A549 (cell line): ENCODE results near the gene ACSL3.

Source experiments
- CEBPB ChIP-seq, 2 experiments: fragments of >200 bp in 1 of 2; sonication (Bioruptor Twin) in 1 of 2; formaldehyde crosslinking in 1 of 2; IDR thresholded peaks; 2 replicates each; pipeline ENCODE4 v1.6.1; 2012 to 2016
- CTCF ChIP-seq: fragments of >200 bp; sonication (Bioruptor Twin); formaldehyde crosslinking; IDR thresholded peaks from 3 replicates; pipeline ENCODE4 v1.5.1; 2016
- EHMT2 ChIP-seq: fragments of 200-600 bp; sonication (generic); IDR thresholded peaks from 2 replicates; pipeline ENCODE4 v1.6.1; 2016; ENCODE audit warnings: antibody characterized with exemption, low read depth, mild to moderate bottlenecking, moderate library complexity
- ESRRA ChIP-seq: fragments of 150-350 bp; IDR thresholded peaks from 2 replicates; pipeline ENCODE4 v1.6.1; 2014; ENCODE audit warnings: mild to moderate bottlenecking, low read length, borderline replicate concordance
- HDAC2 ChIP-seq: fragments of 200-600 bp; sonication (generic); IDR thresholded peaks from 2 replicates; pipeline ENCODE4 v1.6.1; 2016
- HMGXB4 ChIP-seq: fragments of 250-450 bp; sonication (Bioruptor Pico); IDR thresholded peaks from 2 replicates; pipeline ENCODE4 v1.5.0; 2021; ENCODE audit warnings: mild to moderate bottlenecking, moderate library complexity, borderline replicate concordance
- HOXA7 ChIP-seq: fragments of 250-450 bp; sonication (Bioruptor Pico); IDR thresholded peaks from 2 replicates; pipeline ENCODE4 v1.5.0; 2020; ENCODE audit warnings: mild to moderate bottlenecking, moderate library complexity
- MYC ChIP-seq: IDR thresholded peaks from 2 replicates; pipeline ENCODE4 v1.6.1; 2012; ENCODE audit warnings: mild to moderate bottlenecking, inconsistent platforms, low read length, improper control_type of control experiment, borderline replicate concordance
- NPAS2 ChIP-seq: fragments of 250-450 bp; sonication (Bioruptor Pico); IDR thresholded peaks from 2 replicates; pipeline ENCODE4 v1.8.0; 2022; ENCODE audit warnings: mild to moderate bottlenecking, moderate library complexity, borderline replicate concordance
- PHF8 ChIP-seq: fragments of 200-600 bp; sonication (generic); IDR thresholded peaks from 2 replicates; pipeline ENCODE4 v1.6.1; 2016; ENCODE audit warnings: low read depth, mild to moderate bottlenecking, antibody characterized with exemption, moderate library complexity, borderline replicate concordance
- RCOR1 ChIP-seq: fragments of 150-350 bp; IDR thresholded peaks from 2 replicates; pipeline ENCODE4 v1.6.1; 2014; ENCODE audit warnings: antibody characterized with exemption, low read length, low read depth
- REST ChIP-seq: fragments of 200-600 bp; sonication (generic); IDR thresholded peaks from 2 replicates; pipeline ENCODE4 v1.6.1; 2016; ENCODE audit warnings: antibody characterized with exemption, mild to moderate bottlenecking, moderate library complexity
- TP53 ChIP-seq: fragments of 250-450 bp; sonication (Bioruptor Pico); IDR thresholded peaks from 2 replicates; pipeline ENCODE4 v1.5.0; 2021; ENCODE audit warnings: mild to moderate bottlenecking, moderate library complexity

- no peak for TF ChIP-seq CTCF
- no peak for TF ChIP-seq ESRRA
- TF ChIP-seq PHF8 = no peak
- TF ChIP-seq RCOR1 = no peak
- no peak for TF ChIP-seq REST
- no peak for TF ChIP-seq EHMT2
- TF ChIP-seq HMGXB4 = no peak
- TF ChIP-seq CEBPB (IDR thresholded peaks at IDR 0.05) = no peak
- no peak for TF ChIP-seq TP53
- TF ChIP-seq MYC = no peak
- no peak for TF ChIP-seq HOXA7 (CRISPR knock-in tag)
- no peak for TF ChIP-seq NPAS2 (CRISPR knock-in tag)
- TF ChIP-seq HDAC2 = no peak
These were observed 17.6 kb downstream of the ACSL3 start for GRCh38 chr2:222878301-222878876.
